ENCODE data around the gene LYRM1. TPM values are rescaled to one million over a fixed set of nuclear protein-coding genes. Genes with fewer than 3 reads are reported as not detected.

The LYRM1 gene, protein sequence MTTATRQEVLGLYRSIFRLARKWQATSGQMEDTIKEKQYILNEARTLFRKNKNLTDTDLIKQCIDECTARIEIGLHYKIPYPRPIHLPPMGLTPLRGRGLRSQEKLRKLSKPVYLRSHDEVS
- 10 to 100 TPM; 36.4 to 74.7 (median 38.8) TPM for total RNA-seq

- Histone ChIP-seq H3K4me3 (peak within 1 kb of the TSS; percentile 81 to 94 (median 86)), H3K27me3 (no peaks in the 10 kb centered on the region), H3K36me3 (peaks cover 0 to 6% of the 10 kb centered on the region in 2 donors), H3K4me1 (peaks cover 24 to 62% of the 10 kb centered on the region in 2 donors), H3K27ac (peak within 1 kb of the TSS; percentile 93 to 97 (median 94)), H3K9me3 (no peaks in the 10 kb centered on the region)
- intact Hi-C loops (cut with DNase I; ENCODE audit: low total_unique reads) (loop anchor here (2.0 to 10.0 kb wide), 6 partner anchors 94 to 1396 kb away; partner anchors contain the start of genes ERI2, POLR3E, REXO5 and THUMPD1), in situ Hi-C loops (cut with MboI; ENCODE audit: low sequenced_read_pairs in 4 of 4) (loop anchor here in 1 of 4 donors (10.0 kb wide), 1 partner anchor 1294 kb away; no protein-coding TSS in a partner anchor)
- DNase-seq (peak; percentile 96 to 97), ATAC-seq (peak; percentile 95 to 97)
- TF ChIP-seq, protein P1, sequence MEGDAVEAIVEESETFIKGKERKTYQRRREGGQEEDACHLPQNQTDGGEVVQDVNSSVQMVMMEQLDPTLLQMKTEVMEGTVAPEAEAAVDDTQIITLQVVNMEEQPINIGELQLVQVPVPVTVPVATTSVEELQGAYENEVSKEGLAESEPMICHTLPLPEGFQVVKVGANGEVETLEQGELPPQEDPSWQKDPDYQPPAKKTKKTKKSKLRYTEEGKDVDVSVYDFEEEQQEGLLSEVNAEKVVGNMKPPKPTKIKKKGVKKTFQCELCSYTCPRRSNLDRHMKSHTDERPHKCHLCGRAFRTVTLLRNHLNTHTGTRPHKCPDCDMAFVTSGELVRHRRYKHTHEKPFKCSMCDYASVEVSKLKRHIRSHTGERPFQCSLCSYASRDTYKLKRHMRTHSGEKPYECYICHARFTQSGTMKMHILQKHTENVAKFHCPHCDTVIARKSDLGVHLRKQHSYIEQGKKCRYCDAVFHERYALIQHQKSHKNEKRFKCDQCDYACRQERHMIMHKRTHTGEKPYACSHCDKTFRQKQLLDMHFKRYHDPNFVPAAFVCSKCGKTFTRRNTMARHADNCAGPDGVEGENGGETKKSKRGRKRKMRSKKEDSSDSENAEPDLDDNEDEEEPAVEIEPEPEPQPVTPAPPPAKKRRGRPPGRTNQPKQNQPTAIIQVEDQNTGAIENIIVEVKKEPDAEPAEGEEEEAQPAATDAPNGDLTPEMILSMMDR (IDR thresholded peaks at IDR 0.05 in 4 of 5, conservative IDR thresholded peaks at IDR 0.05 in 1 of 5): no peak
- peak; percentile 69 to 77 for TF ChIP-seq POLR2A (IDR thresholded peaks at IDR 0.05)
These were observed at the start of gene LYRM1, which contains the start of gene DCUN1D3 for GRCh38 chr16:20900299-20901067. TSS of gene LYRM1 (plus strand) at chr16:20900771. CDS start at chr16:20915556, 14,785 bp downstream. TSS of gene DCUN1D3 (minus strand) at chr16:20900358. CDS start at chr16:20862538, 37,820 bp downstream.

DNA sequence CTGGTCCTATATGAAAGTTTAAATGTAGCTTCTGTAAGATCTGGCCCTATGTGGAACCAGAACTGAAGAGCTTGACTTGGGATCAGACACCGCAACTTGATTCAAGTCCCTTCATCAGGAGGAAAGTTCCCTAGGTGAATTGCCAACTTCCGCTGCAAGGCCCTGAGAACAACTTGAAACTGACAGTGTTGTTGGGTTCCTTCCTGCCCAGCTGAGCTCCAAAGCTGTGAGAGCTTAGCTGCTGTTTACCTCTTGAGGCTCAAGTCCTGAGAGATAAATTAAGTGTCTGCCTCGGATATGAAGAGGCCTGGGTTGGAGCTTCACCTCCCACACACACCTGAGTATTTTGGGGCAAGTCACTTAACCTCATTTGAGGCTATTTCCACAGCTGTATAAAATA is 49.6 kb upstream of the LYRM1 start:
- peak; percentile 13 to 35 for ATAC-seq
- Histone ChIP-seq H3K27me3 (no peaks in the 10 kb centered on the region), H3K27ac (peak overlapping the region; percentile 38 to 75 (median 70)), H3K36me3 (no peaks in the 10 kb centered on the region), H3K9me3 (no peaks in the 10 kb centered on the region), H3K4me1 (peaks cover 23 to 42% of the 10 kb centered on the region in 2 donors), H3K4me3 (no peak overlapping the region)
- intact Hi-C loops (cut with DNase I; ENCODE audit: low total_unique reads) (loop anchor here (1.0 kb wide), 2 partner anchors 48 to 232 kb away; no protein-coding TSS in a partner anchor), in situ Hi-C loops (cut with MboI; ENCODE audit: low sequenced_read_pairs in 4 of 4) (loop anchor here in 3 of 4 donors (5.0 to 25.0 kb wide), 5 partner anchors 64 to 436 kb away; partner anchors contain the start of gene CRYM (in 1 of the 3))
- TF ChIP-seq POLR2A (IDR thresholded peaks at IDR 0.05): no peak
- TF ChIP-seq, protein P1 (IDR thresholded peaks at IDR 0.05 in 4 of 5, conservative IDR thresholded peaks at IDR 0.05 in 1 of 5): no peak
- peak in 1 of 2 donors; percentile 34 for DNase-seq

DNA sequence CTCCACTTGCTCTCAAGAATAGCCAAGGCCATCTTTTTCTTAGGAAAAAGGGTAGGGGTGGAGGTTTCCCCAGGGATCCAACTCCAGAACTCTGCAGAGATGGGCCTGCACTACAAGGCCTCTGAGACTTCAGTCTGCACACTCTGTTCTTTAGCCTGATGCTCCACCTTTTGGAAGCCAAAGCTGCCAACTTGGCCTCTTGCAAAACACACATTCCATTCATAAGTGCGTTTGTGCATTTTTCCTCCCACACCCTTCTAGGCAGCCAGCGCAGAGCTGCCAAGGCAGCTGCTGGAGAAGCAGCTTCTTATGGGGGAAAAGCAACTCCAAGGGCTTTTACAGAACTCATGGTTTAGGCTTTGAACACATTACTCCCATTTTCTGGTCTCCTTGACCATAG is 49.0 kb upstream of the LYRM1 start:
- H3K4me1 ChIP-seq: peaks cover 23 to 37% of the 10 kb centered on the region in 2 donors
- peak in 1 of 2 donors; percentile 9 for TF ChIP-seq POLR2A (IDR thresholded peaks at IDR 0.05)
- TF ChIP-seq, protein P1 (IDR thresholded peaks at IDR 0.05 in 4 of 5, conservative IDR thresholded peaks at IDR 0.05 in 1 of 5): no peak
- H3K9me3 ChIP-seq: no peaks in the 10 kb centered on the region
- H3K27me3 ChIP-seq: no peaks in the 10 kb centered on the region
- ATAC-seq: peak; percentile 93 to 95
- H3K27ac ChIP-seq: peak overlapping the region; percentile 46 to 75 (median 70)
- no peaks in the 10 kb centered on the region for H3K36me3 ChIP-seq
- intact Hi-C loops (cut with DNase I; ENCODE audit: low total_unique reads): loop anchor here (1.0 kb wide), 1 partner anchor 48 kb away; no protein-coding TSS in a partner anchor
- DNase-seq: peak; percentile 66 to 87
- in situ Hi-C loops (cut with MboI; ENCODE audit: low sequenced_read_pairs in 4 of 4): loop anchor here in 3 of 4 donors (5.0 to 25.0 kb wide), 5 partner anchors 63 to 436 kb away; partner anchors contain the start of gene CRYM (in 1 of the 3)
- no peak overlapping the region for H3K4me3 ChIP-seq

DNA sequence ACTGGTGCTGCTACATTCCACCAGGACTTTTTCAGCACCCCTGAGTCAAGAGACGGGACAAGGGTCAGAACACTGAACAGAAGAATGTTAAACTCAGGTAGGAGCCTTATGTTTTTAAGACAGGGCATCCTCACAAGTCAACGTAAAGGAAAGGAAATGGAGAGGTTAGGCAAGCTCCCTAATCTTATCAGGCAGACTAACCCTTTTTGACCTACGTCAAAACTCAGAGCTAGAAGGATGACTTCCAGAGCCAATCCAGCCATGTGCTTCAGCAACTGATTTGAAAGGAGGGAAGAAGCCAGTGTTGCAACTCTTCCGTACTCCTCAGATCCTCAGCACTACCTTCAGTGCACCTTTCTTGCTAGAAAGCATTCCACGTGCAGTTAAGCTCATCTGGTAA is 47.4 kb upstream of the LYRM1 start:
- in situ Hi-C loops (cut with MboI; ENCODE audit: low sequenced_read_pairs in 4 of 4): loop anchor here in 3 of 4 donors (5.0 to 25.0 kb wide), 5 partner anchors 62 to 434 kb away; partner anchors contain the start of gene CRYM (in 1 of the 3)
- DNase-seq (no peak), ATAC-seq (no peak)
- Histone ChIP-seq H3K4me1 (peaks cover 23 to 35% of the 10 kb centered on the region in 2 donors), H3K9me3 (no peaks in the 10 kb centered on the region), H3K27me3 (no peaks in the 10 kb centered on the region), H3K27ac (peak overlapping the region; percentile 8 to 72 (median 24)), H3K36me3 (peaks cover 0 to 8% of the 10 kb centered on the region in 2 donors), H3K4me3 (no peak overlapping the region)
- TF ChIP-seq, protein P1 (IDR thresholded peaks at IDR 0.05 in 4 of 5, conservative IDR thresholded peaks at IDR 0.05 in 1 of 5): no peak
- no peak for TF ChIP-seq POLR2A (IDR thresholded peaks at IDR 0.05)
- intact Hi-C loops (cut with DNase I; ENCODE audit: low total_unique reads): no loop called here
